Measurements from ENCODE around the gene LITAFD. TPM values are rescaled to one million over a fixed set of nuclear protein-coding genes. Genes with fewer than 3 reads are reported as not detected.

LITAFD gene
- total RNA-seq, 4 donors from 2014 or later, result not detected

- no peak for TF ChIP-seq CTCF (IDR thresholded peaks at IDR 0.05)
- no peak for TF ChIP-seq POLR2A (IDR thresholded peaks at IDR 0.05)
- peaks cover 4 to 7% of the 10 kb centered on the region in 2 donors for H3K36me3 ChIP-seq
- intact Hi-C loops (cut with DNase I), result loop anchor here (5.0 to 10.0 kb wide), 2 partner anchors 41 to 79 kb away; partner anchors contain the start of gene USP7
- DNase-seq, result peak in 1 of 2 donors; percentile 31
- 12 to 13% methylated on average over 18 to 19 of the region's 20 CpGs for WGBS, 2 donors
- no peaks in the 10 kb centered on the region for H3K27me3 ChIP-seq
- no peak overlapping the region for H3K27ac ChIP-seq
- peaks cover 0 to 17% of the 10 kb centered on the region in 2 donors for H3K4me1 ChIP-seq
- H3K9me3 ChIP-seq, result no peaks in the 10 kb centered on the region
- no peak overlapping the region for H3K4me3 ChIP-seq (replicated peaks in 1 of 3)
These were observed 3.8 kb downstream of the LITAFD start for GRCh38 chr16:8885674-8886592.

- no peak overlapping the region for H3K4me3 ChIP-seq (replicated peaks in 1 of 3)
- intact Hi-C loops (cut with DNase I), result loop anchor here (5.0 to 10.0 kb wide), 2 partner anchors 40 to 78 kb away; partner anchors contain the start of gene USP7
These were observed 4.7 kb downstream of the LITAFD start for GRCh38 chr16:8886593-8887430.

GRCh38 chr16:8887431-8887765 lies 5.2 kb downstream of the LITAFD start:
- 85 to 98% methylated on average over 6 of the region's 6 CpGs for WGBS, 2 donors
- Histone ChIP-seq H3K9me3 (no peaks in the 10 kb centered on the region), H3K36me3 (peaks cover 10 to 18% of the 10 kb centered on the region in 2 donors), H3K4me3 (replicated peaks in 1 of 3) (no peak overlapping the region), H3K4me1 (peaks cover 0 to 17% of the 10 kb centered on the region in 2 donors), H3K27me3 (no peaks in the 10 kb centered on the region), H3K27ac (no peak overlapping the region)
- no peak for DNase-seq
- TF ChIP-seq POLR2A (IDR thresholded peaks at IDR 0.05) (no peak), CTCF (IDR thresholded peaks at IDR 0.05) (no peak)
- intact Hi-C loops (cut with DNase I), result loop anchor here (5.0 to 10.0 kb wide), 2 partner anchors 40 to 77 kb away; partner anchors contain the start of gene USP7

More at GRCh38 chr16:8886593-8887430, 4.7 kb downstream of the LITAFD start:
- TF ChIP-seq CTCF (IDR thresholded peaks at IDR 0.05), result no peak
- TF ChIP-seq POLR2A (IDR thresholded peaks at IDR 0.05), result no peak
- H3K4me1 ChIP-seq, result peaks cover 0 to 17% of the 10 kb centered on the region in 2 donors
- WGBS, 2 donors, result 66 to 76% methylated on average over 16 to 19 of the region's 19 CpGs
- H3K9me3 ChIP-seq, result no peaks in the 10 kb centered on the region
- H3K27me3 ChIP-seq, result no peaks in the 10 kb centered on the region
- H3K27ac ChIP-seq, result no peak overlapping the region
- H3K36me3 ChIP-seq, result peaks cover 10 to 16% of the 10 kb centered on the region in 2 donors
- no peak for DNase-seq

- intact Hi-C loops (cut with DNase I), result loop anchor here (5.0 to 10.0 kb wide), 2 partner anchors 39 to 77 kb away; partner anchors contain the start of gene USP7
- 68 to 89% methylated on average over 8 of the region's 16 CpGs for WGBS, 2 donors
- H3K4me3 ChIP-seq (replicated peaks in 1 of 3), result no peak overlapping the region
- H3K36me3 ChIP-seq, result peaks cover 16 to 19% of the 10 kb centered on the region in 2 donors
- H3K27ac ChIP-seq, result no peak overlapping the region
- DNase-seq, result peak; percentile 77 to 86
- TF ChIP-seq CTCF (IDR thresholded peaks at IDR 0.05) (no peak), POLR2A (IDR thresholded peaks at IDR 0.05) (no peak)
- H3K9me3 ChIP-seq, result no peaks in the 10 kb centered on the region
- H3K27me3 ChIP-seq, result no peaks in the 10 kb centered on the region
- peaks cover 0 to 17% of the 10 kb centered on the region in 2 donors for H3K4me1 ChIP-seq
These were observed 5.9 kb downstream of the LITAFD start for GRCh38 chr16:8887952-8888560.
